GM19240 (cell line): Measurements from ENCODE around the gene PPP2R2C.

Experiments used
- DNase-seq: peaks from one replicate; pipeline ENCODE4 v3.0.0; 2011; ENCODE audit warnings: low spot score; ENCODE audit not compliant: insufficient read length

The PPP2R2C gene

GRCh38 chr4:6272863-6273660, 199.4 kb downstream of the PPP2R2C start:
- DNase-seq = no peak

GRCh38 chr4:6271701-6272465, 200.5 kb downstream of the PPP2R2C start:
- DNase-seq = no peak

- DNase-seq = no peak
Observed at GRCh38 chr4:6271206-6271605, 201.2 kb downstream of the PPP2R2C start.

GRCh38 chr4:6270636-6271121, 201.7 kb downstream of the PPP2R2C start:
- DNase-seq = no peak
